ENCODE data around the gene UBR7. TPM values are rescaled to one million over a fixed set of nuclear protein-coding genes. Genes with fewer than 3 reads are reported as not detected.

Gene UBR7
- total RNA-seq, 1 experiment from 2014 or later, result 19.9 TPM

DNA sequence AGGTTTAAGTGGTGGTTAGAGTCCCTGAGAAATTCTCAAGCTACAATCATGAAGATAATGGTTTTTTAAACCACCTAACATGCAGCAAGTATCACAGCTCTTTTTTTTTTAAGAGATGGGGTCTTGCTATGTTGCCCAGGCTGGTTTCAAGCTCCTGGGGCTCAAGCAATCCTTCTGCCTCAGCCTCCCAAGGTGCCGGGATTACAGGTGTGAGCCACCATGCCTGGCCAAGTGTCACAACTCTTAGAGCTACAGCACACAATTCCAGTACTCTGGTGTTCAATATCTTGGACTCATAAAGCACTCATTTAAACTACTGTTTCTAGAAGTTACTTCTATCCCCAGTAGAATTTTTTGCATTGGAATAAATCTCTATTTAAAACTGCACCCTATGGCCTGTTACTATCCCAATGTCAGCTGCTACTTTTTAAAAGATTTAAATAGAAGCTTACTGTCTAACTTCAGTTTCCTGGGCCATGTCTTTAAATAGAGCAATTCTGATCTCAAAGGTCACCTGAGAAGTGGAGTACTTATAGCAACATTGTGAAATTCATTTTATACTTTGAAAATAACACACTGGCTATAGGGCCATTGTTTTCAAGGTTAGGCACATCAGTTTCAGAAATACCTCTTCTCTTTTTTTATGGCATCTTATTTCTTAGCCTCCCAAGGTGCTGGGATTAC, 11.6 kb upstream of the UBR7 start:
- TF ChIP-seq, protein P1, sequence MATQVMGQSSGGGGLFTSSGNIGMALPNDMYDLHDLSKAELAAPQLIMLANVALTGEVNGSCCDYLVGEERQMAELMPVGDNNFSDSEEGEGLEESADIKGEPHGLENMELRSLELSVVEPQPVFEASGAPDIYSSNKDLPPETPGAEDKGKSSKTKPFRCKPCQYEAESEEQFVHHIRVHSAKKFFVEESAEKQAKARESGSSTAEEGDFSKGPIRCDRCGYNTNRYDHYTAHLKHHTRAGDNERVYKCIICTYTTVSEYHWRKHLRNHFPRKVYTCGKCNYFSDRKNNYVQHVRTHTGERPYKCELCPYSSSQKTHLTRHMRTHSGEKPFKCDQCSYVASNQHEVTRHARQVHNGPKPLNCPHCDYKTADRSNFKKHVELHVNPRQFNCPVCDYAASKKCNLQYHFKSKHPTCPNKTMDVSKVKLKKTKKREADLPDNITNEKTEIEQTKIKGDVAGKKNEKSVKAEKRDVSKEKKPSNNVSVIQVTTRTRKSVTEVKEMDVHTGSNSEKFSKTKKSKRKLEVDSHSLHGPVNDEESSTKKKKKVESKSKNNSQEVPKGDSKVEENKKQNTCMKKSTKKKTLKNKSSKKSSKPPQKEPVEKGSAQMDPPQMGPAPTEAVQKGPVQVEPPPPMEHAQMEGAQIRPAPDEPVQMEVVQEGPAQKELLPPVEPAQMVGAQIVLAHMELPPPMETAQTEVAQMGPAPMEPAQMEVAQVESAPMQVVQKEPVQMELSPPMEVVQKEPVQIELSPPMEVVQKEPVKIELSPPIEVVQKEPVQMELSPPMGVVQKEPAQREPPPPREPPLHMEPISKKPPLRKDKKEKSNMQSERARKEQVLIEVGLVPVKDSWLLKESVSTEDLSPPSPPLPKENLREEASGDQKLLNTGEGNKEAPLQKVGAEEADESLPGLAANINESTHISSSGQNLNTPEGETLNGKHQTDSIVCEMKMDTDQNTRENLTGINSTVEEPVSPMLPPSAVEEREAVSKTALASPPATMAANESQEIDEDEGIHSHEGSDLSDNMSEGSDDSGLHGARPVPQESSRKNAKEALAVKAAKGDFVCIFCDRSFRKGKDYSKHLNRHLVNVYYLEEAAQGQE (IDR thresholded peaks at IDR 0.05; ENCODE audit: insufficient read depth in 1 of 2, low read depth in 2 of 2, low read length in 1 of 2), result no peak
- TF ChIP-seq, protein P2, sequence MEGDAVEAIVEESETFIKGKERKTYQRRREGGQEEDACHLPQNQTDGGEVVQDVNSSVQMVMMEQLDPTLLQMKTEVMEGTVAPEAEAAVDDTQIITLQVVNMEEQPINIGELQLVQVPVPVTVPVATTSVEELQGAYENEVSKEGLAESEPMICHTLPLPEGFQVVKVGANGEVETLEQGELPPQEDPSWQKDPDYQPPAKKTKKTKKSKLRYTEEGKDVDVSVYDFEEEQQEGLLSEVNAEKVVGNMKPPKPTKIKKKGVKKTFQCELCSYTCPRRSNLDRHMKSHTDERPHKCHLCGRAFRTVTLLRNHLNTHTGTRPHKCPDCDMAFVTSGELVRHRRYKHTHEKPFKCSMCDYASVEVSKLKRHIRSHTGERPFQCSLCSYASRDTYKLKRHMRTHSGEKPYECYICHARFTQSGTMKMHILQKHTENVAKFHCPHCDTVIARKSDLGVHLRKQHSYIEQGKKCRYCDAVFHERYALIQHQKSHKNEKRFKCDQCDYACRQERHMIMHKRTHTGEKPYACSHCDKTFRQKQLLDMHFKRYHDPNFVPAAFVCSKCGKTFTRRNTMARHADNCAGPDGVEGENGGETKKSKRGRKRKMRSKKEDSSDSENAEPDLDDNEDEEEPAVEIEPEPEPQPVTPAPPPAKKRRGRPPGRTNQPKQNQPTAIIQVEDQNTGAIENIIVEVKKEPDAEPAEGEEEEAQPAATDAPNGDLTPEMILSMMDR (IDR thresholded peaks at IDR 0.05), result no peak
- TF ChIP-seq TCF7L2 (IDR thresholded peaks at IDR 0.05; ENCODE audit: low read depth, low read length), result no peak
- TF ChIP-seq POLR2AphosphoS5 (IDR thresholded peaks at IDR 0.05; ENCODE audit: low read depth, low read length), result no peak
- no peak for TF ChIP-seq SIN3A (IDR thresholded peaks at IDR 0.05; ENCODE audit: borderline replicate concordance, insufficient read depth, low read depth, low read length)
- Histone ChIP-seq H3K9me3 (ENCODE audit: control insufficient read depth, insufficient read depth, low read depth, low read length) (no peaks in the 10 kb centered on the region), H3K4me3 (ENCODE audit: low read depth in 2 of 2, low read length in 2 of 2) (no peak overlapping the region), H3K27me3 (ENCODE audit: control insufficient read depth, insufficient read depth, low read length) (no peaks in the 10 kb centered on the region), H3K27ac (ENCODE audit: low read length) (no peak overlapping the region), H3K36me3 (ENCODE audit: control insufficient read depth, insufficient read depth, low read length) (no peaks in the 10 kb centered on the region), H3K4me1 (ENCODE audit: control insufficient read depth, insufficient read depth, low read length) (no peaks in the 10 kb centered on the region)
- ChIA-PET POLR2A (no interaction called here), CTCF (interaction anchor here (0.7 kb wide), 1 partner anchor 702 kb away, joined by 6 read pairs; no protein-coding TSS in a partner anchor)
- DNase-seq (ENCODE audit: low read depth, low spot score), result no peak
- no TSS peak for BruUV-seq (replicated peaks)
- intact Hi-C loops (cut with micrococcal nuclease; ENCODE audit: unreplicated experiment), result no loop called here
- in situ Hi-C loops (cut with HindIII; ENCODE audit: low pct_unique_long_range_greater_than_20kb, low sequenced_read_pairs), result no loop called here
- ATAC-seq, result no peak

DNA sequence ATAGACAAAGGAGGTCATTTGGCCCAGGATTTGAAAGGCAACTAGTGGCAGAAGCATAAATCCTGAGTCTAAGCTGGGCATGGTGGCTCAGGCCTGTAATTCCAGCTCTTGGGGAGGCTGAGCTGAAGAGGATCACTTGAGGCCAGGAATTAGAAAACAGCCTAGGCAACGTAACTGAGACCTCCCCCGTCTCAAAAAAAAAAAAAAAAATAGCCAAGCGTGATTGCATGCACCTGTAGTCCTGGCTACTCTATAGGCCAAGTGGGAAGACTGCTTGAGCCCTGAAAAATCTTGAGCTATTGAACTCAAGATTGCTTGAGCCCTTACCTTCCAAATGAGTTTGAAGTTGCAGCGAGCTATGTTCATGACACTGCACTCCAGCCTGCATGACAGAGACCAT, 8.0 kb upstream of the UBR7 start:
- intact Hi-C loops (cut with micrococcal nuclease; ENCODE audit: unreplicated experiment), result no loop called here
- H3K27ac ChIP-seq (ENCODE audit: low read length), result no peak overlapping the region
- no peak for ATAC-seq
- H3K4me3 ChIP-seq (ENCODE audit: low read depth in 2 of 2, low read length in 2 of 2), result no peak overlapping the region
- ChIA-PET POLR2A (no interaction called here), CTCF (no interaction called here)
- H3K27me3 ChIP-seq (ENCODE audit: control insufficient read depth, insufficient read depth, low read length), result no peaks in the 10 kb centered on the region
- TF ChIP-seq TCF7L2 (IDR thresholded peaks at IDR 0.05; ENCODE audit: low read depth, low read length), result no peak
- no peak for TF ChIP-seq POLR2AphosphoS5 (IDR thresholded peaks at IDR 0.05; ENCODE audit: low read depth, low read length)
- TF ChIP-seq, protein P2 (IDR thresholded peaks at IDR 0.05), result no peak
- no peak for TF ChIP-seq SIN3A (IDR thresholded peaks at IDR 0.05; ENCODE audit: borderline replicate concordance, insufficient read depth, low read depth, low read length)
- TF ChIP-seq, protein P1 (IDR thresholded peaks at IDR 0.05; ENCODE audit: insufficient read depth in 1 of 2, low read depth in 2 of 2, low read length in 1 of 2), result no peak
- H3K9me3 ChIP-seq (ENCODE audit: control insufficient read depth, insufficient read depth, low read depth, low read length), result no peaks in the 10 kb centered on the region
- in situ Hi-C loops (cut with HindIII; ENCODE audit: low pct_unique_long_range_greater_than_20kb, low sequenced_read_pairs), result no loop called here
- BruUV-seq (replicated peaks), result no TSS peak
- H3K4me1 ChIP-seq (ENCODE audit: control insufficient read depth, insufficient read depth, low read length), result no peaks in the 10 kb centered on the region
- peaks cover 3% of the 10 kb centered on the region; the same call in 1 of the 2 replicates for H3K36me3 ChIP-seq (ENCODE audit: control insufficient read depth, insufficient read depth, low read length)
- DNase-seq (ENCODE audit: low read depth, low spot score), result no peak
